NCI-H345 (cell line): ENCODE measurements around the gene LRIG1.

ENCODE experiments used
- DNase-seq: peaks from one replicate; lab custom pipeline; 2025; lab: John Stamatoyannopoulos, UW

Gene LRIG1

DNA sequence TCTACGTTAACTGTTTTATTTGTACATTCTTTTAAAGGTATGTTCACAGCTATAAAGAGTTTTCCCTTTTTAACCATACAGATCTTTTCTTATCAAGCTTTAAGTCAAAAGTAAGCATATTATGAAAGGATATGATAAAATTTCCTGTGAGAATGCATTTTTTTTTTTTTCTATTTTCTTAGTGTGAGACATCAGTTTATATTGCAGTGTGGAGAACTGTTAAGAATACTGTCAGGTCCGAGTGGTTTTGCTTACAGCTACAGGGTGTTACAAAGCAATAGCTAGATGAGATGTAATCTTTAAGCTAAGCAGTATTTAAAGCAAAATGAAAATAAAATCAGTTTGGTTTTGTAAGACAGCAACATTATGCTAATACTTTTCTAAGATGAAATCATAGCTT, 146.8 kb downstream of the LRIG1 start:
- DNase-seq = no peak

DNA sequence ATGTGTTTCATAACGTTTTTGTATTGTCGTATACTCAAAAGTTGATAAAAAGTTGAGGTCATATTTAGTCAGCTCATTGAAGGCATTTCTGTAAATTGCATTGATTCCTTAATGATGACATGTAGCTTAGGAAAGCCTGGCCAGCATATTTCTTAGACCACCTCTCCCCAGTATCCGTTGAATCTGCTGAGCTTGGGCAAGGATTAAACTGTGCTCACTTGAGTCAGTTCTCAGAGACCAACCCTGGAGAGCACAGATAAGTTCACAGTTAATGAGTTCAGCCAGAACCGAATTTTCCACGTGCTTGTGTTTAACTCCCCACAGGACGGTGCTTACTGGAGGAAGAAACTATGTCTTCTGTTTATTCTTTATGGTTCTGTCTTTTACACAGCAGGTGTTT, 147.3 kb downstream of the LRIG1 start:
- DNase-seq = no peak

DNA sequence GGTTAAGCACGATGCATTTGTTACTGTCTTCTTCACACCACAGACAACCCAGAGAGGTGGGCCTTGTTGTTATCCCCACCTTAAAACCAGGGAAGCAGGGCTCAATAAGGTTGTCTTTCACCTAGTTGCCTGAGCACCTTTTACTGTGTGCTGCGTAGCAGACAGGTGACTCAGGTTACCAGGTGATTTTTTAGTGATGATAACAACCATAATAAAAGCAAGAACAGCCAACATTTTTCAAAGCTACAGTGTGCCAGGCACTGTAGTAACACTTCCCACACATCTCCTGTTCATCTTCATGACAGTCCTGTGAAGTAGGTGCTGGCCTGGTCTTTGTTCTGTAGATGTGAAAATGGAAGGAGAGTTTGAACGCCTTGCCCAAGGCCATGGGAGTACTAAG, 147.8 kb downstream of the LRIG1 start:
- no peak for DNase-seq

GRCh38 chr3:66350601-66351000, 150.2 kb downstream of the LRIG1 start:
- DNase-seq = no peak

- no peak for DNase-seq
These were observed 152.1 kb downstream of the LRIG1 start for GRCh38 chr3:66348704-66349103.

DNA sequence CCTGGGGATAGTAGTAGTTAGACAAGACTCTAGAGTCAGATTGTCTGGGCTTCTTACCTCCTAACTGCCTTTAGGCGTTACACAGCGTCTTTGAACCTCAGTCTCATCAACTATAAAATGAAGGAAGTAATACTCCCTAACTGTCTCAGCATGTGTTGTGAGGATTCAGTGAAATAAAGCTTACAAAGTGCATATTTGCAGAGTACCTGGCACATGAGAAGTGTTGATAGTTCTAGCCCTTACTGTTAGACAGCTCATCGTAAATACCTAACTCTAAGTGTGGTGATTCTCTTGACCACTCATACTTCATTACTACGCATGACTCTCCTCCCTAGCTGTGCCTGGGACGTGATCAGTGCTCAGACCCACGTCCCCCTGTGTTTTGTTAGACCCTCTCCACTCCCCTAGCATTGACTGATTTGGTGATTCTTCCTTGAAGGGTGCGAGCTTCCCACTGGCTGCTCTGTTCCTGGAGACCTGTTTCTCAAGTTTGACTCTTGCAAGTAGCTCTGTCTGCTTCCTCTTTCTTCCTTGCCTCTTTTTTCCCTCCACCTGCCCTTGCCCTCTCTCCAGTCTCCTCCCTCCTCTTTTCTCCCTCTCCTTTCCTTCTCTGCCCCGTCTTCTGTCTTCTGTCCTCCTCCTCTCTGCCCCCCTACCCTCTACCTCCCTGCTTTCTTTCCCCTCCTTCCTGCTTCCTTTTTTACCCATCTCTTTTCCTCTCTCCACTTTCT, 155.8 kb downstream of the LRIG1 start:
- DNase-seq = no peak

- DNase-seq = no peak
These were observed 156.4 kb downstream of the LRIG1 start for GRCh38 chr3:66344391-66344811.

- DNase-seq = no peak
These were observed 158.0 kb downstream of the LRIG1 start for GRCh38 chr3:66342717-66343356.

GRCh38 chr3:66338927-66339326, 161.9 kb downstream of the LRIG1 start:
- DNase-seq = no peak

GRCh38 chr3:66336333-66336766, 164.5 kb downstream of the LRIG1 start:
- DNase-seq = no peak

DNA sequence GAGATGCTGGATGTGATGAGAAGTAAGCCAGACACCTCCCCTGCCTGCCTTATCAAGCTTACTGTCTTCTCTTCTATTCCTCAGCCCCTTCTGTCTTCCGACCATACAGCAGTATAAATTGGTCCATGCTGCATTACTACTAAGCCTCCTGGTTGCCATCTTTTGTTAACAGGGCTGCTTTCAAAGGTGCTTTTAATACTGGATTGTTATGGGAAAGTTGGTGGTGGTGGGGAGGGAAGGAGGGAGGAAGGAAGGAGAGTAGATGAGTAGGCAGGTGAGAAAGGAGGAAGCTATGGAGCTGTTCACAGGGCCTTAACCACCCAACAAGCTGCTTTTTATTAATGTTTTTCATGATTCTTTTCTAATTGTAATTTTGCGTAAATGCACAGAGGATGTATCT, 165.2 kb downstream of the LRIG1 start:
- no peak for DNase-seq
